GDM1 (cell line): ENCODE data around the gene C2orf92.
"Not testable (repeated sequence)": the region's sequence is repeated elsewhere in the genome, so short reads cannot be mapped to it uniquely, and the experiment has no call there.

Experiments
- DNase-seq: peaks from one replicate; lab custom pipeline; 2025; lab: John Stamatoyannopoulos, UW

The C2orf92 gene

GRCh38 chr2:97669448-97669847 lies at the start of gene C2orf92:
Gene C2orf92 (plus strand): TSS chr2:97669713. CDS start chr2:97669789, 76 bp downstream.
- DNase-seq, result no peak

- DNase-seq, result not testable (repeated sequence)
Measured at GRCh38 chr2:97620492-97620891, 49.0 kb upstream of the C2orf92 start.

GRCh38 chr2:97622976-97623375 lies 46.5 kb upstream of the C2orf92 start:
- not testable (repeated sequence) for DNase-seq

- not testable (repeated sequence) for DNase-seq
Measured at GRCh38 chr2:97625354-97626048, 44.0 kb upstream of the C2orf92 start.

GRCh38 chr2:97626049-97626430 lies 43.5 kb upstream of the C2orf92 start:
- not testable (repeated sequence) for DNase-seq

- DNase-seq, result no peak
Measured at GRCh38 chr2:97644023-97644717, 25.3 kb upstream of the C2orf92 start.

GRCh38 chr2:97645112-97645694 lies 24.3 kb upstream of the C2orf92 start:
- peak; percentile 53 for DNase-seq

GRCh38 chr2:97645695-97646629 lies 23.6 kb upstream of the C2orf92 start, which contains the start of gene COX5B:
Gene COX5B (plus strand): TSS chr2:97646062. CDS start chr2:97646087, 25 bp downstream.
- DNase-seq, result peak; percentile 97

GRCh38 chr2:97646977-97647376 lies 22.5 kb upstream of the C2orf92 start:
- no peak for DNase-seq

- no peak for DNase-seq
Measured at GRCh38 chr2:97651114-97651513, 18.4 kb upstream of the C2orf92 start.

GRCh38 chr2:97653473-97653872 lies 16.0 kb upstream of the C2orf92 start:
- no peak for DNase-seq

GRCh38 chr2:97653874-97654273 lies 15.6 kb upstream of the C2orf92 start:
- no peak for DNase-seq

- no peak for DNase-seq
Measured at GRCh38 chr2:97654309-97654708, 15.2 kb upstream of the C2orf92 start.

- no peak for DNase-seq
Measured at GRCh38 chr2:97654791-97655190, 14.7 kb upstream of the C2orf92 start.

- no peak for DNase-seq
Measured at GRCh38 chr2:97656129-97656755, 13.3 kb upstream of the C2orf92 start.

- DNase-seq, result no peak
Measured at GRCh38 chr2:97656905-97657587, 12.5 kb upstream of the C2orf92 start.

- no peak for DNase-seq
Measured at GRCh38 chr2:97657986-97658690, 11.4 kb upstream of the C2orf92 start.

- DNase-seq, result no peak
Measured at GRCh38 chr2:97658691-97659157, 10.8 kb upstream of the C2orf92 start.

GRCh38 chr2:97659256-97660043 lies 10.1 kb upstream of the C2orf92 start:
- no peak for DNase-seq
